Measurements from ENCODE around the gene HBZ.

Gene HBZ

GRCh38 chr16:152141-153128 lies at the start of gene HBZ:
HBZ (plus strand) TSS chr16:152644; CDS start chr16:152910, 266 bp downstream.
- Mint-ChIP-seq H3K4me1 (ENCODE audit: low read depth) (peaks cover 10% of the 10 kb centered on the region), H3K9me3 (no peaks in the 10 kb centered on the region), H3K4me3 (no peak within 1 kb of the TSS), H3K36me3 (ENCODE audit: low read depth) (no peaks in the 10 kb centered on the region), H3K27me3 (peaks cover 56% of the 10 kb centered on the region), H3K27ac (no peak within 1 kb of the TSS)
- no peak for DNase-seq

GRCh38 chr16:104355-104754 lies 48.1 kb upstream of the HBZ start:
- peaks cover 3% of the 10 kb centered on the region for H3K4me1 Mint-ChIP-seq (ENCODE audit: low read depth)
- H3K27me3 Mint-ChIP-seq, result no peaks in the 10 kb centered on the region
- H3K9me3 Mint-ChIP-seq, result no peaks in the 10 kb centered on the region
- peaks cover 80% of the 10 kb centered on the region for H3K36me3 Mint-ChIP-seq (ENCODE audit: low read depth)
- DNase-seq, result no peak
- no peak overlapping the region for H3K4me3 Mint-ChIP-seq
- H3K27ac Mint-ChIP-seq, result no peak overlapping the region

GRCh38 chr16:104928-105327 lies 47.5 kb upstream of the HBZ start:
- peaks cover 80% of the 10 kb centered on the region for H3K36me3 Mint-ChIP-seq (ENCODE audit: low read depth)

GRCh38 chr16:105521-105920 lies 46.9 kb upstream of the HBZ start:
- Mint-ChIP-seq H3K27me3 (no peaks in the 10 kb centered on the region), H3K36me3 (ENCODE audit: low read depth) (peaks cover 78% of the 10 kb centered on the region)

More at GRCh38 chr16:104928-105327, 47.5 kb upstream of the HBZ start:
- Mint-ChIP-seq H3K4me1 (ENCODE audit: low read depth) (peaks cover 3% of the 10 kb centered on the region), H3K27me3 (no peaks in the 10 kb centered on the region), H3K27ac (no peak overlapping the region), H3K9me3 (no peaks in the 10 kb centered on the region), H3K4me3 (no peak overlapping the region)
- DNase-seq, result no peak

GRCh38 chr16:106623-107324 lies 45.7 kb upstream of the HBZ start:
- Mint-ChIP-seq H3K27me3 (no peaks in the 10 kb centered on the region), H3K9me3 (no peaks in the 10 kb centered on the region), H3K36me3 (ENCODE audit: low read depth) (peaks cover 76% of the 10 kb centered on the region), H3K4me3 (no peak overlapping the region), H3K27ac (no peak overlapping the region), H3K4me1 (ENCODE audit: low read depth) (peaks cover 3% of the 10 kb centered on the region)
- peak; percentile 50 for DNase-seq

More at GRCh38 chr16:105521-105920, 46.9 kb upstream of the HBZ start:
- H3K4me1 Mint-ChIP-seq (ENCODE audit: low read depth), result peaks cover 3% of the 10 kb centered on the region
- no peak overlapping the region for H3K27ac Mint-ChIP-seq
- DNase-seq, result no peak
- H3K9me3 Mint-ChIP-seq, result no peaks in the 10 kb centered on the region
- no peak overlapping the region for H3K4me3 Mint-ChIP-seq

- H3K27ac Mint-ChIP-seq, result no peak overlapping the region
- no peak overlapping the region for H3K4me3 Mint-ChIP-seq
- no peaks in the 10 kb centered on the region for H3K9me3 Mint-ChIP-seq
- H3K4me1 Mint-ChIP-seq (ENCODE audit: low read depth), result peaks cover 13% of the 10 kb centered on the region
- H3K27me3 Mint-ChIP-seq, result no peaks in the 10 kb centered on the region
- no peak for DNase-seq
- H3K36me3 Mint-ChIP-seq (ENCODE audit: low read depth), result peaks cover 82% of the 10 kb centered on the region
These were observed 40.1 kb upstream of the HBZ start for GRCh38 chr16:112153-112840.

- no peak for DNase-seq
- H3K4me3 Mint-ChIP-seq, result no peak overlapping the region
- H3K4me1 Mint-ChIP-seq (ENCODE audit: low read depth), result peaks cover 13% of the 10 kb centered on the region
- H3K27me3 Mint-ChIP-seq, result no peaks in the 10 kb centered on the region
- no peak overlapping the region for H3K27ac Mint-ChIP-seq
- H3K9me3 Mint-ChIP-seq, result no peaks in the 10 kb centered on the region
- H3K36me3 Mint-ChIP-seq (ENCODE audit: low read depth), result peaks cover 79% of the 10 kb centered on the region
These were observed 38.1 kb upstream of the HBZ start for GRCh38 chr16:114327-114726.

- no peak overlapping the region for H3K27ac Mint-ChIP-seq
- H3K4me3 Mint-ChIP-seq, result no peak overlapping the region
- peaks cover 13% of the 10 kb centered on the region for H3K4me1 Mint-ChIP-seq (ENCODE audit: low read depth)
- H3K27me3 Mint-ChIP-seq, result no peaks in the 10 kb centered on the region
- no peaks in the 10 kb centered on the region for H3K9me3 Mint-ChIP-seq
- peaks cover 73% of the 10 kb centered on the region for H3K36me3 Mint-ChIP-seq (ENCODE audit: low read depth)
- no peak for DNase-seq
These were observed 36.4 kb upstream of the HBZ start for GRCh38 chr16:116015-116414.

- no peak overlapping the region for H3K4me3 Mint-ChIP-seq
- peaks cover 13% of the 10 kb centered on the region for H3K4me1 Mint-ChIP-seq (ENCODE audit: low read depth)
- H3K36me3 Mint-ChIP-seq (ENCODE audit: low read depth), result peaks cover 65% of the 10 kb centered on the region
- no peaks in the 10 kb centered on the region for H3K9me3 Mint-ChIP-seq
- no peak overlapping the region for H3K27ac Mint-ChIP-seq
- H3K27me3 Mint-ChIP-seq, result no peaks in the 10 kb centered on the region
- DNase-seq, result peak; percentile 75
These were observed 34.8 kb upstream of the HBZ start for GRCh38 chr16:117379-118365.

GRCh38 chr16:118857-119256 lies 33.6 kb upstream of the HBZ start:
- H3K36me3 Mint-ChIP-seq (ENCODE audit: low read depth), result peaks cover 62% of the 10 kb centered on the region
- H3K4me1 Mint-ChIP-seq (ENCODE audit: low read depth), result peaks cover 3% of the 10 kb centered on the region
- no peaks in the 10 kb centered on the region for H3K9me3 Mint-ChIP-seq
- no peak overlapping the region for H3K27ac Mint-ChIP-seq
- no peak overlapping the region for H3K4me3 Mint-ChIP-seq
- H3K27me3 Mint-ChIP-seq, result no peaks in the 10 kb centered on the region
- no peak for DNase-seq

- Mint-ChIP-seq H3K9me3 (no peaks in the 10 kb centered on the region), H3K27ac (no peak overlapping the region), H3K4me3 (no peak overlapping the region), H3K36me3 (ENCODE audit: low read depth) (peaks cover 61% of the 10 kb centered on the region), H3K27me3 (no peaks in the 10 kb centered on the region), H3K4me1 (ENCODE audit: low read depth) (peaks cover under 1% of the 10 kb centered on the region)
- DNase-seq, result no peak
These were observed 33.1 kb upstream of the HBZ start for GRCh38 chr16:119295-119694.

GRCh38 chr16:119835-120491 lies 32.5 kb upstream of the HBZ start:
- Mint-ChIP-seq H3K27me3 (no peaks in the 10 kb centered on the region), H3K27ac (no peak overlapping the region), H3K4me1 (ENCODE audit: low read depth) (no peaks in the 10 kb centered on the region), H3K9me3 (no peaks in the 10 kb centered on the region), H3K4me3 (no peak overlapping the region), H3K36me3 (ENCODE audit: low read depth) (peaks cover 60% of the 10 kb centered on the region)
- no peak for DNase-seq

- H3K4me3 Mint-ChIP-seq, result no peak overlapping the region
- H3K27ac Mint-ChIP-seq, result no peak overlapping the region
- peaks cover 62% of the 10 kb centered on the region for H3K36me3 Mint-ChIP-seq (ENCODE audit: low read depth)
- no peak for DNase-seq
- no peaks in the 10 kb centered on the region for H3K4me1 Mint-ChIP-seq (ENCODE audit: low read depth)
- no peaks in the 10 kb centered on the region for H3K9me3 Mint-ChIP-seq
- H3K27me3 Mint-ChIP-seq, result no peaks in the 10 kb centered on the region
These were observed 31.7 kb upstream of the HBZ start for GRCh38 chr16:120756-121155.
